Forelimb muscle (tissue), 1 donor: ENCODE results near the gene GLYR1. TPM values are rescaled to one million over a fixed set of nuclear protein-coding genes. Genes with fewer than 3 reads are reported as not detected.

Source experiments
- DNase-seq: peaks from one replicate; pipeline ENCODE4 v3.0.0-alpha.2; 2013; ENCODE audit warnings: low read depth
- polyA plus RNA-seq: library from polyadenylated mRNA; unstranded; fragments of 120-200 nt; gene quantifications from one replicate; pipeline ENCODE4 v1.2.1, GENCODE V29; 2013; ENCODE audit not compliant: insufficient read length

GLYR1 gene
- polyA plus RNA-seq, 1 donor = 46.8 TPM

DNA sequence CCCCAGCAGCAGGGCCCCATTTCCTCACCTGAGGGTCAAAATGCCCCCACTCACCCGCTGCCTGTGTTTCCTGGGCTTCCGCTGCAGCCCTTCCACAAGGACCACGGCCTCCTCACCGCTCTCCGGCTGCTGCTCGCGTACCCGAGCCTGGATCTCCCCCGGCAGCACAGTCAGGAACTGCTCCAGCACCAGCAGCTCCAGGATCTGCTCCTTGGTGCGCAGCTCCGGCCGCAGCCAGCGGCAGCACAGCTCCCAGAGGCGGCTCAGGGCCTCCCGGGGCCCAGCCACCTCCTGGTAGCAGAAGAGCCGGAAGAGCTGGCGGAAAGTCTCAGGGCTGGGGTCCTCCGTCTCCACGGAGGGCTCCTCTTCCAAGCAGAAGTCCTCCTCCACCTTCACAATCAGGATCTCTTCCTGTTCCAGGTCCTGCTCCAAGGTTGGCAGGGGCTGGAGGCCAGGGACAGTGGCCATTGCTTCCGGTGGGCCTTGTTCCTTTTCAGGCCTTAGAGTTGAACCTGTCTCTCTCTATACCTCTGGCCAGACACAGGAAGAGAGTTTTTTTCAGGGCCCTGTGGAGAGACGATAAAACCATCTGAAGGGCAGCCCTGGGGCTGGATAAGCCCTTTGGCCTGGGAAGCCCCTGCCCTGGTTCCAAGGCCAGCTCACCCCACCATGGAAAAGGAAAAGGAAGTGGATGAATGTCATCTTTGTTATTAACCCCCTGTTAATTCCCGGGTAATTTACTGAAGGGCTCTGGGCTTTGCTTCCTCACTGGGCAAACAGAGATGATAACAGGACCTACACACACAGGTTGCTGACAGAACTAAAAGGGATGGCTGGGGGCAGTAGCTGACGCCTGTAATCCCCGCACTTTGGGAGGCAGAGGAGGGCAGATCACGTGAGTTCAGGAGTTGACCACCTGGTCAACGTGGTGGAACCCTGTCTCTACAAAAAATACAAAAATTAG, 81.3 kb downstream of the GLYR1 start:
- no peak for DNase-seq

DNA sequence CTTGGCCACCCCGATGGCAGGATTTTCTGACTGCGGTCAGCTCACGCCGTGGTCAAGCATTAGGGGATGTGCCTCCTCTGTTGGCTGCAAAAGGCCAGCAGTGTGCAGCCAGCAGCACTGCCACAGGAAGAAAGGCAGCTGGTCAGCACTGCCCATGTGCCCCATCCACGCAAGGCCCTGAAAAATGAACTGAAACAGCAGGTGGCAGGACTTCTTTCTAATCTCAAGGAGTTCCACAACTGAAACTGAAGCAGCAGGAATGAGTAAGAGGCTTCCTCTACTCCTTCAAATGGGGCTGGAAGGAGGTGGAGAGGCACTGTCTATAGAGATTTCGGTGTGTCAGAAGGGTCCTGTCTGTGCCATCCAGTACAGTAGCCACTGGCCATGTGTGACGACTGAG, 83.3 kb downstream of the GLYR1 start:
- no peak for DNase-seq

DNA sequence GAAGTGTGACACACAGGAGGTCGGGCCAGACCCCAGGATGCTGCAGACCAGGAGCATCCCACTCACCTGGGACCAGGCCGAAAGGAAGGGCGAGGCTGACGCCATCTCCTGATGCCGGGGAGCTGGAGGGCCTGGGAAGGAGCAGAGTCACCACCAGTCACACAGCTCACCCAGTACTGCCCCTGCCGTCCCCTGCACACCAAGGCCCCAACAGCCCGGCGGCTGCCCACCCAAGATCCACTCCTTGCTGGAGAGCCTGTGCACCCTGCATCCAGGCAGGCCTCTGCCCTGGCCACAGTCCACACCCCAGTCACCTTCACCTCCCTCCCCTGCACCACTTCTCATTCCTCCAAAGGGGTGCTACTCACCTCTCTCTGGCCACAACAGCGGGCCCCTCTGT, 84.9 kb downstream of the GLYR1 start:
- no peak for DNase-seq

DNA sequence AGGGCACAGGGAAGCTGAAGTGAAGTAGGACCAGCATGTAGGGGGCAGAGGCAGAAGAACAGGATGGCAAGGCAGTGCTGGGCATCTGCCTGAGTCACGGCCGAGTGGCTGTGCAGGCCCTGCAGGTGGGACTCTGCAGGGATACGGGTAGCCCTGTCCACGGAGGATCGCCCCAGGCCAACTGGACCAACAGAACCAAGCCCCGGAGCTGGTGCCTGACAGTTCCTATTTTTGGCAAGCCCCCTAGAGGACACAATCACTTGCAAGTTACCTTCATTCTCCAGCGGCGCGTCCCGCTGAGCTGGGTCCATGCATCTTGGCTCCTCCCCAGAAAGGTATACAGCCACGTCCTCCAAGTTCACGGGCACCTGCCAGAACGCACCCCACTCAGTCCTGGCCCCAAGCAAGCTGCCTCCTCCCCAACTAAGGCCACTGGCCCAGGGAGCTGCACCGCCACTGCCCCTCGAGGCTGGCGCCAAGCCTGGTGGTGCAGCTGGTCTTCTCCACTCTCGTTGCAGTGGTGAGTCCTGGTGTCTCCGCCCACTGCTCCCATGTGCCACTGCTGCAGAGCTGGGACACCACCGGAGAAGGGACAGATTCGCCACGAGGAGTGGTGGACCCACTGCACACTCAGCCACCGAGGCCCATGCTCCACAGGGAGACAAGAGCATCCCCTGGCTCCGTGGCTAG, 86.7 kb downstream of the GLYR1 start:
- DNase-seq = no peak

DNA sequence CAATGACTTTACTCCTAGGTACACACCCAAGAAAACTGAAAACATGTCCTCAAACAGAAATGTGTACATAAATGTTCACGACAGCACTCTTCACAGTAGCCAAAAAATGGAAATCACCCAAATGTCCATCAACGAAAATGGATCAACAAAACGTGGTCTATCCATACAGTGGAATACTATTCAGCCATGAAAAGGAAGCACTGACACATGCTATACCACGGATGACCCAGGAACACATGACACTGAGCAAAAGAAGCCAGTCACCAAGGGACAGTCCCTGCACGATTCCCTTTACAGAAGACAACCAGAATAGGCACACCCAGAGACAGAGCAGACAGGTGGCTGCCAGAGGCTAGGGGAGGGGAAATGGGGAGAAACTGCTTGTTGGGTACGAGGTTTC, 91.4 kb downstream of the GLYR1 start:
- DNase-seq = no peak

DNA sequence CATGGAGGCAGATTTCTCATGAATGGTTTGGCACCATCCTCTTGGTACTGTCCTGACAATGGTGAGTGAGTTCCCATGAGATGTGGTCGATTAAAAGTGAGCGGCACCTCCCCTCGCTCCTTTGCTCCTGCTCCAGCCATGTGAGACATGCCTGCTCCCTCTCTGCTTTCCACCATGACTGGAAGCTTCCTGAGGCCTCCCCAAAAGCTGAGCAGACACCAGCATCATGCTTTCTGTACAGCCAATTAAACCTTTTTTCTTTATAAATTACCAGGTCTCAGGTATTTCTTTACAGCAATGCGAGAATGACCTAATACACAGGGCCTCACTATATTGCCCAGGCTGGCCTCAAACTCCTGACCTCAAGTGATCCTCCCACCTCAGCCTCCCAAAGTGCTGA, 92.2 kb downstream of the GLYR1 start:
- no peak for DNase-seq

DNA sequence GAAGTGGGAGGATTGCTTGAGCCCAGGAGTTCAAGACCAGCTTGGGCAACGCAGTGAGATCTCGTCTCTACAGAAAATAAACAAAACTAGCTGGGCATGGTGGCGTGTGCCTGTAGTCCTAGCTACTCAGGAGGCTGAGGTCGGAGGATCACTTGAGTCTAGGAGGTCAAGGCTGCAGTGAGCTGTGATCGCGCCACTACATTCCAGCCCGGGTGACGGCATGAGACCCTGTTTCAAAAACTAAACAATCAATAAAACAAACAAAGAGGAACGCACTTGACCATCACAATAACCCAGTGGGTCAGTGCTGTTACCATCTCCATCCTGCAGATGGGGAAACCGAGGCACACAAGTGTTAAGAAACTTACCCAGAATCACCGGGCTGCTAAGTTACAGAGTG, 93.9 kb downstream of the GLYR1 start:
- DNase-seq = no peak

Other genes starting within 250 kb of the GLYR1 start
- gene UBALD1, start 232.4 kb downstream of the GLYR1 start, polyA plus RNA-seq = 23.4 TPM
- gene MGRN1, start 222.5 kb downstream of the GLYR1 start, polyA plus RNA-seq = 35.5 TPM
- gene NUDT16L1, start 153.7 kb downstream of the GLYR1 start, polyA plus RNA-seq = 23.3 TPM
- 16.0 TPM for gene ANKS3, start 113.0 kb downstream of the GLYR1 start, polyA plus RNA-seq
- gene DNAAF8, start 112.8 kb downstream of the GLYR1 start, polyA plus RNA-seq = 0.63 TPM
- gene ZNF500, start 80.1 kb downstream of the GLYR1 start, polyA plus RNA-seq = 8.7 TPM
- gene SEPTIN12, start 58.9 kb downstream of the GLYR1 start, polyA plus RNA-seq = not detected
- gene SMIM22, start 51.9 kb downstream of the GLYR1 start, polyA plus RNA-seq = not detected
- 13.5 TPM for gene ROGDI, start 44.7 kb downstream of the GLYR1 start, polyA plus RNA-seq
- gene UBN1, start 193 bp upstream of the GLYR1 start, polyA plus RNA-seq = 17.9 TPM
- gene PPL, start 89.9 kb upstream of the GLYR1 start, polyA plus RNA-seq = 1.1 TPM
- gene SEC14L5, start 111.0 kb upstream of the GLYR1 start, polyA plus RNA-seq = 0.75 TPM
- gene NAGPA, start 186.6 kb upstream of the GLYR1 start, polyA plus RNA-seq = 5.2 TPM
- 0.39 TPM for gene C16orf89, start 218.7 kb upstream of the GLYR1 start, polyA plus RNA-seq
- 10.2 TPM for gene ALG1, start 224.6 kb upstream of the GLYR1 start, polyA plus RNA-seq